ENCODE measurements around the gene AFDN. TPM values are rescaled to one million over a fixed set of nuclear protein-coding genes. Genes with fewer than 3 reads are reported as not detected.

AFDN gene
- total RNA-seq, 1 donor from 2014 or later = 142 TPM

GRCh38 chr6:167866642-167867041, 39.9 kb downstream of the AFDN start:
- DNase-seq (ENCODE audit: low read depth) = no peak

GRCh38 chr6:167870321-167870720, 43.6 kb downstream of the AFDN start:
- no peak for DNase-seq (ENCODE audit: low read depth)

- DNase-seq (ENCODE audit: low read depth) = no peak
These were observed 46.0 kb downstream of the AFDN start for GRCh38 chr6:167872538-167873210.

- no peak for DNase-seq (ENCODE audit: low read depth)
These were observed 51.5 kb downstream of the AFDN start for GRCh38 chr6:167877994-167878779.

GRCh38 chr6:167879612-167880011, 52.9 kb downstream of the AFDN start:
- DNase-seq (ENCODE audit: low read depth) = no peak

GRCh38 chr6:167881327-167881726, 54.6 kb downstream of the AFDN start:
- no peak for DNase-seq (ENCODE audit: low read depth)

- no peak for DNase-seq (ENCODE audit: low read depth)
These were observed 55.5 kb downstream of the AFDN start for GRCh38 chr6:167882244-167882643.

GRCh38 chr6:167888098-167888497, 61.4 kb downstream of the AFDN start:
- DNase-seq (ENCODE audit: low read depth) = no peak

GRCh38 chr6:167892835-167893815, 66.4 kb downstream of the AFDN start:
- peak; percentile 90 for DNase-seq (ENCODE audit: low read depth)

GRCh38 chr6:167894965-167895364, 68.3 kb downstream of the AFDN start:
- no peak for DNase-seq (ENCODE audit: low read depth)

GRCh38 chr6:167896648-167897047, 69.9 kb downstream of the AFDN start:
- DNase-seq (ENCODE audit: low read depth) = no peak

GRCh38 chr6:167898673-167899311, 72.1 kb downstream of the AFDN start:
- DNase-seq (ENCODE audit: low read depth) = peak; percentile 66

- no peak for DNase-seq (ENCODE audit: low read depth)
These were observed 78.1 kb downstream of the AFDN start for GRCh38 chr6:167904791-167905190.

- DNase-seq (ENCODE audit: low read depth) = peak; percentile 46
These were observed 80.2 kb downstream of the AFDN start for GRCh38 chr6:167906899-167907298.

GRCh38 chr6:167907837-167908681, 81.3 kb downstream of the AFDN start:
- DNase-seq (ENCODE audit: low read depth) = peak; percentile 26

GRCh38 chr6:167910007-167910406, 83.3 kb downstream of the AFDN start:
- no peak for DNase-seq (ENCODE audit: low read depth)

- DNase-seq (ENCODE audit: low read depth) = no peak
These were observed 83.9 kb downstream of the AFDN start for GRCh38 chr6:167910652-167911051.

- no peak for DNase-seq (ENCODE audit: low read depth)
These were observed 85.8 kb downstream of the AFDN start for GRCh38 chr6:167912494-167912893.

GRCh38 chr6:167913699-167914098, 87.0 kb downstream of the AFDN start:
- no peak for DNase-seq (ENCODE audit: low read depth)

GRCh38 chr6:167915139-167915538, 88.4 kb downstream of the AFDN start:
- DNase-seq (ENCODE audit: low read depth) = no peak
